NT2/D1 (cell line): ENCODE results near the gene KDM4B.

Experiments
- DNase-seq: peaks from one replicate; pipeline ENCODE4 v3.0.0-alpha.2; 2011; ENCODE audit warnings: low read depth, low spot score
- H3K27me3 ChIP-seq: 2 replicates; pipeline ENCODE4 v1.6.0; 2011; ENCODE audit warnings: mild to moderate bottlenecking; ENCODE audit not compliant: insufficient read length, insufficient read depth
- H3K36me3 ChIP-seq: 2 replicates; pipeline ENCODE4 v1.6.1; 2011; ENCODE audit warnings: mild to moderate bottlenecking, low read length, mixed read lengths; ENCODE audit not compliant: insufficient read depth, insufficient read length
- H3K4me1 ChIP-seq: 2 replicates; pipeline ENCODE4 v1.5.1; 2011; ENCODE audit not compliant: insufficient read depth, insufficient read length
- H3K4me3 ChIP-seq: 2 replicates; pipeline ENCODE4 v1.5.1; 2011; ENCODE audit warnings: low read depth; ENCODE audit not compliant: insufficient read length
- H3K9ac ChIP-seq: 2 replicates; pipeline ENCODE4 v1.6.0; 2011; ENCODE audit warnings: low read depth; ENCODE audit not compliant: insufficient read length
- H3K9me3 ChIP-seq: 2 replicates; pipeline ENCODE4 v1.5.1; 2011; ENCODE audit warnings: mild to moderate bottlenecking, low read length; ENCODE audit not compliant: insufficient read depth
- SUZ12 ChIP-seq: IDR thresholded peaks from 2 replicates; pipeline ENCODE4 v1.6.1; 2011; ENCODE audit not compliant: insufficient read length, insufficient read depth; ENCODE audit errors: extremely low read depth
- YY1 ChIP-seq: IDR thresholded peaks from 2 replicates; pipeline ENCODE4 v1.6.1; 2011; ENCODE audit not compliant: insufficient read length, insufficient read depth
- ZNF274 ChIP-seq: IDR thresholded peaks from 2 replicates; pipeline ENCODE4 v1.6.1; 2011; ENCODE audit warnings: mild to moderate bottlenecking, low read depth, low read length

Gene KDM4B

DNA sequence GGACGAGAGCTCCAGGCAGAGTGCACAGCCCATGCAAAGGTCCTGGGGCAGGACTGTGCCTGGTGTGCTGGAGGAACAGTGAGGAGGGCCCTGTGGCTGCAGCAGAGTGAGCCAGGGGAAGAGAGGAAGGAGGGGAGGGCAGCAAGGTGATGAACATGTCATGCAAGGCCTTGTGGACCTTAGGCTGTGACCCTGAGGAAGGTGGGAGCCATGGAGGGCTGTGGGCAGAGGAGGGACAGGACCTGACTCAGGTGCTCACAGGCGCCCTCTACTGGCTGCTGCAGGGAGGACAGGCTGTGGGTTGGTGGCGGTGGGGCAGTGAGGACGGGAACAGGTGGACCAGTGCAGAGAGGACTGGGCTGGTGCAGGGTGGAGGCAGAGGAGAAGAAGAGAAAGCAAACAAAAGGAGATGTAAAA, 201.4 kb downstream of the KDM4B start:
- H3K27me3 ChIP-seq: no peaks in the 10 kb centered on the region
- H3K36me3 ChIP-seq: no peaks in the 10 kb centered on the region
- H3K9ac ChIP-seq: no peak overlapping the region
- DNase-seq: no peak
- no peak overlapping the region for H3K4me3 ChIP-seq
- no peak for TF ChIP-seq ZNF274
- TF ChIP-seq SUZ12: no peak
- no peak for TF ChIP-seq YY1
- H3K4me1 ChIP-seq: peaks cover 3% of the 10 kb centered on the region
- peaks cover 4% of the 10 kb centered on the region; the same call in 1 of the 2 replicates for H3K9me3 ChIP-seq

GRCh38 chr19:5171711-5172110, 202.8 kb downstream of the KDM4B start:
- TF ChIP-seq ZNF274 (no peak), YY1 (no peak), SUZ12 (no peak)
- no peak for DNase-seq
- Histone ChIP-seq H3K9ac (no peak overlapping the region), H3K36me3 (no peaks in the 10 kb centered on the region), H3K4me1 (peaks cover 3% of the 10 kb centered on the region), H3K4me3 (no peak overlapping the region), H3K9me3 (peaks cover 4% of the 10 kb centered on the region; the same call in 1 of the 2 replicates), H3K27me3 (no peaks in the 10 kb centered on the region)

- no peaks in the 10 kb centered on the region for H3K36me3 ChIP-seq
- H3K4me1 ChIP-seq: peaks cover 3% of the 10 kb centered on the region
- H3K27me3 ChIP-seq: no peaks in the 10 kb centered on the region
- no peak for DNase-seq
- H3K9ac ChIP-seq: no peak overlapping the region
- no peak for TF ChIP-seq ZNF274
- no peak for TF ChIP-seq SUZ12
- TF ChIP-seq YY1: no peak
- H3K4me3 ChIP-seq: no peak overlapping the region
- H3K9me3 ChIP-seq: peaks cover 4% of the 10 kb centered on the region; the same call in 1 of the 2 replicates
Measured at GRCh38 chr19:5172859-5173630, 204.1 kb downstream of the KDM4B start.

DNA sequence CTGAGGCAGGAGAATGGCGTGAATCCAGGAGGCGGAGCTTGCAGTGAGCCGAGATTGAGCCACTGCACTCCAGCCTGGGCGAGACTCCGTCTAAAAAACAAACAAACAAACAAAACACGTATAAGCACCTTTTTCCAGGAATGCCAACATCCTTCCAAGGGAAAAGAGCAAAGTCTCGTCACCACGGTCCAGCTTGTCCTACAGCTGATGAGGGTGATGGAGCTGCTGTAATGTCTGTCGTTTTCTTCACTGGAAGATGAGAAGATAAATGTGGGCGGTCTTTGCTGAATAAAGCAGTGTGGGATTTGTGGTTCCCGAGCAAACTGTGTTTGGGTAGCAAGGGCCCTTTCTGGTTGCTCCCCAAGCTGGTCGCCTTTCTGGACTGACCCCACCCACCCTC, 205.1 kb downstream of the KDM4B start:
- Histone ChIP-seq H3K4me1 (peaks cover 3% of the 10 kb centered on the region), H3K4me3 (no peak overlapping the region), H3K27me3 (no peaks in the 10 kb centered on the region), H3K9ac (no peak overlapping the region), H3K9me3 (peaks cover 4% of the 10 kb centered on the region; the same call in 1 of the 2 replicates), H3K36me3 (no peaks in the 10 kb centered on the region)
- no peak for DNase-seq
- TF ChIP-seq YY1: no peak
- no peak for TF ChIP-seq ZNF274
- TF ChIP-seq SUZ12: no peak

- no peaks in the 10 kb centered on the region for H3K9me3 ChIP-seq
- TF ChIP-seq ZNF274 (no peak), SUZ12 (no peak), YY1 (no peak)
- H3K36me3 ChIP-seq: no peaks in the 10 kb centered on the region
- no peak for DNase-seq
- no peaks in the 10 kb centered on the region for H3K27me3 ChIP-seq
- H3K9ac ChIP-seq: no peak overlapping the region
- no peak overlapping the region for H3K4me3 ChIP-seq
- peaks cover 3% of the 10 kb centered on the region for H3K4me1 ChIP-seq
Measured at GRCh38 chr19:5177745-5178450, 209.0 kb downstream of the KDM4B start.

GRCh38 chr19:5178841-5179240, 209.9 kb downstream of the KDM4B start:
- Histone ChIP-seq H3K4me1 (no peaks in the 10 kb centered on the region), H3K9ac (no peak overlapping the region), H3K4me3 (no peak overlapping the region), H3K36me3 (no peaks in the 10 kb centered on the region), H3K27me3 (no peaks in the 10 kb centered on the region), H3K9me3 (no peaks in the 10 kb centered on the region)
- TF ChIP-seq YY1 (no peak), ZNF274 (no peak), SUZ12 (no peak)
- DNase-seq: no peak

- Histone ChIP-seq H3K36me3 (no peaks in the 10 kb centered on the region), H3K27me3 (no peaks in the 10 kb centered on the region), H3K4me3 (no peak overlapping the region), H3K9ac (peak overlapping the region; percentile 11), H3K9me3 (no peaks in the 10 kb centered on the region), H3K4me1 (no peaks in the 10 kb centered on the region)
- no peak for DNase-seq
- TF ChIP-seq SUZ12 (no peak), YY1 (no peak), ZNF274 (no peak)
Measured at GRCh38 chr19:5179256-5179655, 210.3 kb downstream of the KDM4B start.
